Measurements from ENCODE around the gene TSKS. TPM values are rescaled to one million over a fixed set of nuclear protein-coding genes. Genes with fewer than 3 reads are reported as not detected.

The TSKS gene
- total and polyA plus RNA-seq, 2 experiments from 2014 or later, result 0.31 to 2.1 TPM

- no peak overlapping the region for H2AFZ ChIP-seq
- H3K79me2 ChIP-seq (ENCODE audit: insufficient read depth), result no peaks in the 10 kb centered on the region
- in situ Hi-C loops (cut with MboI), result no loop called here
- H3K4me3 ChIP-seq, result no peak overlapping the region
- no peaks in the 10 kb centered on the region for H3K9me2 ChIP-seq (ENCODE audit: insufficient read depth)
- H3K27ac ChIP-seq, result no peak overlapping the region
- H3K4me1 ChIP-seq (ENCODE audit: insufficient read depth), result peaks cover 7% of the 10 kb centered on the region; the same call in 1 of the 2 replicates
- WGBS, 2 experiments (ENCODE audit: low coverage in 1 of 2, low lambda C conversion rate in 2 of 2, missing lambda C conversion rate in 2 of 2), result 68 to 69% methylated on average over 6 of the region's 6 CpGs
- H3K9ac ChIP-seq, result no peak overlapping the region
- H3K36me3 ChIP-seq (ENCODE audit: low read depth), result no peaks in the 10 kb centered on the region
- no peaks in the 10 kb centered on the region for H3K9me3 ChIP-seq (ENCODE audit: low read depth)
- H3K27me3 ChIP-seq (replicated peaks; ENCODE audit: insufficient read depth), result no peaks in the 10 kb centered on the region
- no peaks in the 10 kb centered on the region for H4K20me1 ChIP-seq (ENCODE audit: insufficient read depth)
- H3F3A ChIP-seq (ENCODE audit: insufficient read depth), result peaks cover 9% of the 10 kb centered on the region; the same call in 1 of the 2 replicates
- TF ChIP-seq EZH2 (IDR thresholded peaks at IDR 0.05; ENCODE audit: insufficient read depth, poor library complexity, severe bottlenecking), result no peak
- no peak for TF ChIP-seq EZH2phosphoT487 (IDR thresholded peaks at IDR 0.05; ENCODE audit: insufficient read depth, low read depth)
- no peak overlapping the region for H3K4me2 ChIP-seq (ENCODE audit: unreplicated experiment)
- DNase-seq, result peak; percentile 57
Observed at GRCh38 chr19:49749055-49749716, 13.9 kb downstream of the TSKS start.

- Histone ChIP-seq H2AFZ (no peak overlapping the region), H4K20me1 (ENCODE audit: insufficient read depth) (no peaks in the 10 kb centered on the region), H3K9ac (no peak overlapping the region), H3K4me3 (no peak overlapping the region), H3K27ac (no peak overlapping the region), H3K79me2 (ENCODE audit: insufficient read depth) (no peaks in the 10 kb centered on the region), H3K27me3 (replicated peaks; ENCODE audit: insufficient read depth) (no peaks in the 10 kb centered on the region), H3K36me3 (ENCODE audit: low read depth) (no peaks in the 10 kb centered on the region), H3F3A (ENCODE audit: insufficient read depth) (peaks cover 9% of the 10 kb centered on the region; the same call in 1 of the 2 replicates), H3K9me2 (ENCODE audit: insufficient read depth) (no peaks in the 10 kb centered on the region), H3K4me2 (ENCODE audit: unreplicated experiment) (no peak overlapping the region), H3K4me1 (ENCODE audit: insufficient read depth) (peaks cover 5% of the 10 kb centered on the region; the same call in 1 of the 2 replicates), H3K9me3 (ENCODE audit: low read depth) (no peaks in the 10 kb centered on the region)
- WGBS, 2 experiments (ENCODE audit: low coverage in 1 of 2, low lambda C conversion rate in 2 of 2, missing lambda C conversion rate in 2 of 2), result 79 to 91% methylated on average over 30 to 52 of the region's 52 CpGs
- TF ChIP-seq EZH2phosphoT487 (IDR thresholded peaks at IDR 0.05; ENCODE audit: insufficient read depth, low read depth) (no peak), EZH2 (IDR thresholded peaks at IDR 0.05; ENCODE audit: insufficient read depth, poor library complexity, severe bottlenecking) (no peak)
- in situ Hi-C loops (cut with MboI), result no loop called here
- peak; percentile 29 for DNase-seq
Observed at GRCh38 chr19:49746206-49746958, 16.7 kb downstream of the TSKS start.

- Histone ChIP-seq H3F3A (ENCODE audit: insufficient read depth) (peaks cover 5% of the 10 kb centered on the region; the same call in 1 of the 2 replicates), H4K20me1 (ENCODE audit: insufficient read depth) (no peaks in the 10 kb centered on the region), H3K9ac (no peak overlapping the region), H3K4me1 (ENCODE audit: insufficient read depth) (peaks cover 3% of the 10 kb centered on the region; the same call in 1 of the 2 replicates), H3K27ac (no peak overlapping the region), H3K36me3 (ENCODE audit: low read depth) (no peaks in the 10 kb centered on the region), H3K4me3 (no peak overlapping the region), H3K9me3 (ENCODE audit: low read depth) (no peaks in the 10 kb centered on the region), H3K4me2 (ENCODE audit: unreplicated experiment) (no peak overlapping the region), H3K27me3 (replicated peaks; ENCODE audit: insufficient read depth) (no peaks in the 10 kb centered on the region), H2AFZ (no peak overlapping the region), H3K9me2 (ENCODE audit: insufficient read depth) (no peaks in the 10 kb centered on the region), H3K79me2 (ENCODE audit: insufficient read depth) (no peaks in the 10 kb centered on the region)
- WGBS, 2 experiments (ENCODE audit: low coverage in 1 of 2, low lambda C conversion rate in 2 of 2, missing lambda C conversion rate in 2 of 2), result 88 to 89% methylated on average over 23 of the region's 23 CpGs
- no peak for DNase-seq
- no peak for TF ChIP-seq EZH2phosphoT487 (IDR thresholded peaks at IDR 0.05; ENCODE audit: insufficient read depth, low read depth)
- in situ Hi-C loops (cut with MboI), result no loop called here
Observed at GRCh38 chr19:49744946-49745381, 18.1 kb downstream of the TSKS start.

- Histone ChIP-seq H3K36me3 (ENCODE audit: low read depth) (no peaks in the 10 kb centered on the region), H3K9me3 (ENCODE audit: low read depth) (no peaks in the 10 kb centered on the region), H3K79me2 (ENCODE audit: insufficient read depth) (no peaks in the 10 kb centered on the region), H3K27ac (no peak overlapping the region), H3K4me3 (no peak overlapping the region), H4K20me1 (ENCODE audit: insufficient read depth) (no peaks in the 10 kb centered on the region), H3F3A (ENCODE audit: insufficient read depth) (no peaks in the 10 kb centered on the region), H2AFZ (no peak overlapping the region), H3K9ac (no peak overlapping the region), H3K4me1 (ENCODE audit: insufficient read depth) (no peaks in the 10 kb centered on the region), H3K4me2 (ENCODE audit: unreplicated experiment) (no peak overlapping the region), H3K27me3 (replicated peaks; ENCODE audit: insufficient read depth) (no peaks in the 10 kb centered on the region), H3K9me2 (ENCODE audit: insufficient read depth) (no peaks in the 10 kb centered on the region)
- TF ChIP-seq EZH2 (IDR thresholded peaks at IDR 0.05; ENCODE audit: insufficient read depth, poor library complexity, severe bottlenecking) (no peak), EZH2phosphoT487 (IDR thresholded peaks at IDR 0.05; ENCODE audit: insufficient read depth, low read depth) (no peak)
- in situ Hi-C loops (cut with MboI), result no loop called here
- no peak for DNase-seq
- 75 to 76% methylated on average over 9 of the region's 9 CpGs for WGBS, 2 experiments (ENCODE audit: low coverage in 1 of 2, low lambda C conversion rate in 2 of 2, missing lambda C conversion rate in 2 of 2)
Observed at GRCh38 chr19:49741210-49741844, 21.8 kb downstream of the TSKS start.

Measured in GM23248 (cell line).